A549 treated with CpdA at 1 μM for 4 hours (cell line): ENCODE results near the gene KRT86. TPM values are rescaled to one million over a fixed set of nuclear protein-coding genes. Genes with fewer than 3 reads are reported as not detected.

Experiments
- total RNA-seq: library from RNA; stranded (reverse); fragments of 200-300 nt; extraction: Qiagen RNA extraction; gene quantifications from 5 replicates; pipeline ENCODE4 v1.2.3, GENCODE V29; 2022; ENCODE audit warnings: low read depth

Gene KRT86
- 20.4 to 43.5 TPM (median 41.1 TPM) in 5 replicates for total RNA-seq

GRCh38 chr12:52274521-52275120, at the start of gene KRT86:
TSS of gene KRT86 (plus strand) at chr12:52274645. CDS start at chr12:52301917, 27,272 bp downstream.

GRCh38 chr12:52232674-52233461, 41.6 kb upstream of the KRT86 start, which contains the start of gene KRT7:
TSS of gene KRT7 (plus strand) at chr12:52233243. CDS start at chr12:52233297, 54 bp downstream.

GRCh38 chr12:52291267-52291935, 17.0 kb downstream of the KRT86 start, which contains the start of gene KRT81:
TSS of gene KRT81 (minus strand) at chr12:52291534. CDS start at chr12:52291465, 69 bp downstream.

GRCh38 chr12:52320784-52321400, 46.4 kb downstream of the KRT86 start, which contains the start of gene KRT83:
TSS of gene KRT83 (minus strand) at chr12:52321398. CDS start at chr12:52321335, 63 bp downstream.

Other genes starting within 250 kb of the KRT86 start
- 29.4 to 44.4 TPM (median 34.5 TPM) in 5 replicates for gene NR4A1, start 223.2 kb upstream of the KRT86 start, total RNA-seq
- gene ATG101, start 204.7 kb upstream of the KRT86 start, total RNA-seq: 77.7 to 101 TPM (median 99.2 TPM) in 5 replicates
- not detected in 5 replicates for gene SMIM41, start 194.9 kb upstream of the KRT86 start, total RNA-seq
- gene KRT80, start 82.6 kb upstream of the KRT86 start, total RNA-seq: 46.5 to 67.3 TPM (median 57.9 TPM) in 5 replicates
- gene KRT7, start 41.4 kb upstream of the KRT86 start, total RNA-seq: 3,689 to 4,475 TPM (median 3,814 TPM) in 5 replicates
- gene KRT81, start 16.9 kb downstream of the KRT86 start, total RNA-seq: 2,679 to 3,731 TPM (median 3,430 TPM) in 5 replicates
- 2.2 to 6.1 TPM (median 5.3 TPM) in 5 replicates for gene KRT83, start 46.8 kb downstream of the KRT86 start, total RNA-seq
- gene KRT85, start 92.8 kb downstream of the KRT86 start, total RNA-seq: not detected in 5 replicates
- gene KRT84, start 111.0 kb downstream of the KRT86 start, total RNA-seq: not detected in 5 replicates
- gene KRT82, start 131.7 kb downstream of the KRT86 start, total RNA-seq: not detected in 5 replicates
- gene KRT75, start 159.7 kb downstream of the KRT86 start, total RNA-seq: 0.19 to 0.29 TPM (median 0.23 TPM) in 5 replicates
- 0.06 TPM in 1 of 5 replicates, not detected in the others for gene KRT6B, start 177.5 kb downstream of the KRT86 start, total RNA-seq
- gene KRT6C, start 199.2 kb downstream of the KRT86 start, total RNA-seq: not detected in 5 replicates
- 0.15 to 0.42 TPM (median 0.29 TPM) in 5 replicates for gene KRT6A, start 218.6 kb downstream of the KRT86 start, total RNA-seq
- 0.08 to 0.25 TPM (median 0.09 TPM) in 3 of 5 replicates, not detected in the others for gene KRT5, start 245.7 kb downstream of the KRT86 start, total RNA-seq